ENCODE data around the gene SNX8. TPM values are rescaled to one million over a fixed set of nuclear protein-coding genes. Genes with fewer than 3 reads are reported as not detected.

Gene SNX8
- total RNA-seq, 6 donors from 2014 or later, result 16.0 to 74.3 (median 41.2) TPM

DNA sequence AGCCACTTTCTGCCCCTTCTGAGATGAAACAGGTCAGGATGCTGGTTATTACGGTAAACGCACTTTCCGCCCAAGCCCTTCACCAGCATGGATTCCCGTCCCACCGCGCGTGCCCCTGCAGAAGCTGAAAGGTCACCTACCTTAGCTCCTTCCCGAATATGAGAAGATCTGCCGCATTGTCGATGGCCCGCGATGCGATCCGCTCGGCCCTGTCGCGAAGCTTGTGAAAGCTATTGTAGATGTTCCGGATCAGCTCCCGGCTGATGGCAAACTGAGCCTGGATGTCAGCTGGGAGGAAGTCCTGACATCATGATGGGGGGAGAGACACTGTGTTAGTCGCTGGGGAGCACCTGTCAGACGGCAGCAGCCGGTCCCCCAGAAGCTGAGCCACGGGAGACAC is 50.1 kb downstream of the SNX8 start:
- WGBS, 2 donors, result 96 to 98% methylated on average over 21 to 23 of the region's 23 CpGs
- no peak overlapping the region for H3K4me3 ChIP-seq
- ATAC-seq (ENCODE audit: low FRiP score in 2 of 2), result no peak
- DNase-seq, result peak in 1 of 2 donors; percentile 75
- no peak for TF ChIP-seq EP300 (IDR thresholded peaks at IDR 0.05)
- TF ChIP-seq POLR2AphosphoS5 (IDR thresholded peaks at IDR 0.05), result no peak
- no peak for TF ChIP-seq POLR2A (IDR thresholded peaks at IDR 0.05)
- H3K27ac ChIP-seq, result no peak overlapping the region
- H3K36me3 ChIP-seq, result peaks cover 0 to 32% (median 14%) of the 10 kb centered on the region in 4 donors
- H3K27me3 ChIP-seq, result no peaks in the 10 kb centered on the region
- H3K4me1 ChIP-seq, result peaks cover 0 to 19% (median 9%) of the 10 kb centered on the region in 4 donors
- H3K9me3 ChIP-seq, result no peaks in the 10 kb centered on the region

DNA sequence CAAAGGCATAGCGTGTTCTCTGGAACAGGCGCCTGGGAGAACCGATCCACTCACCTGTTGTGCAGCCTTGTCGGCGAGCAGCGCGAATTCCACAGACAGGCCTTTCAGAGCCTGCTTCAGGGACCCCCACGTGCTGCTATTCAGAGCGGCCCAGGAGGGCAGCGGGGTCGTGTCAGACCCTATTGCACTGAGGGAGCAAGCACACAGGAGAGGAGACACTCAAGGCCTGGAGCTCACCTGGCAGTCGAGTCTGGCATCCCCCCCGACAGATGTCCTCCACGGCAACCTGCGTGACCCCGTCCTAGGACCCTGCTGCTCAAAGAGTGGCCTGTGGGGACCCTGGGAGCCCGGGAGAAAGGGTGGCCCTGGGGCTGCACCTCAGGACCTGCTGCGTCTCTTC is 51.1 kb downstream of the SNX8 start:
- 96 to 100% methylated on average over 8 to 18 of the region's 18 CpGs for WGBS, 2 donors
- Histone ChIP-seq H3K4me3 (no peak overlapping the region), H3K27ac (no peak overlapping the region), H3K9me3 (no peaks in the 10 kb centered on the region), H3K27me3 (no peaks in the 10 kb centered on the region), H3K36me3 (peaks cover 0 to 32% (median 14%) of the 10 kb centered on the region in 4 donors), H3K4me1 (peaks cover 0 to 22% (median 9%) of the 10 kb centered on the region in 4 donors)
- TF ChIP-seq POLR2A (IDR thresholded peaks at IDR 0.05) (no peak), POLR2AphosphoS5 (IDR thresholded peaks at IDR 0.05) (no peak), EP300 (IDR thresholded peaks at IDR 0.05) (no peak)
- TF ChIP-seq, protein P1, sequence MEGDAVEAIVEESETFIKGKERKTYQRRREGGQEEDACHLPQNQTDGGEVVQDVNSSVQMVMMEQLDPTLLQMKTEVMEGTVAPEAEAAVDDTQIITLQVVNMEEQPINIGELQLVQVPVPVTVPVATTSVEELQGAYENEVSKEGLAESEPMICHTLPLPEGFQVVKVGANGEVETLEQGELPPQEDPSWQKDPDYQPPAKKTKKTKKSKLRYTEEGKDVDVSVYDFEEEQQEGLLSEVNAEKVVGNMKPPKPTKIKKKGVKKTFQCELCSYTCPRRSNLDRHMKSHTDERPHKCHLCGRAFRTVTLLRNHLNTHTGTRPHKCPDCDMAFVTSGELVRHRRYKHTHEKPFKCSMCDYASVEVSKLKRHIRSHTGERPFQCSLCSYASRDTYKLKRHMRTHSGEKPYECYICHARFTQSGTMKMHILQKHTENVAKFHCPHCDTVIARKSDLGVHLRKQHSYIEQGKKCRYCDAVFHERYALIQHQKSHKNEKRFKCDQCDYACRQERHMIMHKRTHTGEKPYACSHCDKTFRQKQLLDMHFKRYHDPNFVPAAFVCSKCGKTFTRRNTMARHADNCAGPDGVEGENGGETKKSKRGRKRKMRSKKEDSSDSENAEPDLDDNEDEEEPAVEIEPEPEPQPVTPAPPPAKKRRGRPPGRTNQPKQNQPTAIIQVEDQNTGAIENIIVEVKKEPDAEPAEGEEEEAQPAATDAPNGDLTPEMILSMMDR (IDR thresholded peaks at IDR 0.05), result no peak
- ATAC-seq (ENCODE audit: low FRiP score in 2 of 2) (no peak), DNase-seq (no peak)

DNA sequence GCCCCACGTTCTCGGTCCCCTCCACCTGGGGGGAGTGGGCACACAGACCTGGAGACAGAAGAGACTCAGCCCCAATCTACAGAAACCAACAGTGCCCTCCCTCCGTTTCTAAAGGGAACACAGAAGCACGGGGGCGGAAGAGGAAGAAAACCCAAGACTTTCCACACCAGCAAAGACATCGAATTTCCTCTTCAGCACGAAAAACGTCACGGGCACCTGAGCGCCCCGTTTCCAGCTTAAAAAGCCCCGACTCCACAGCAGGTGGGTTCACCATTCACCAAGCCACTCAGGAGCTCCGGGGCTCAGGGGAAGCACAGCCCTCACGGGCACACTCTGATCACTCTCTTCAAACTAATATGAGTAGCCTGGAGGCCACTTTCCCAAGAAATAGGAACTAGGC is 52.6 kb downstream of the SNX8 start:
- WGBS, 2 donors, result 69 to 89% methylated on average over 14 of the region's 14 CpGs
- no peaks in the 10 kb centered on the region for H3K27me3 ChIP-seq
- TF ChIP-seq POLR2A (IDR thresholded peaks at IDR 0.05), result no peak
- TF ChIP-seq, protein P1 (IDR thresholded peaks at IDR 0.05), result no peak
- no peak for TF ChIP-seq EP300 (IDR thresholded peaks at IDR 0.05)
- TF ChIP-seq POLR2AphosphoS5 (IDR thresholded peaks at IDR 0.05), result no peak
- H3K4me3 ChIP-seq, result peak overlapping the region in 1 of 4 donors; percentile 18
- H3K36me3 ChIP-seq, result peaks cover 7 to 44% (median 22%) of the 10 kb centered on the region in 4 donors
- no peaks in the 10 kb centered on the region for H3K9me3 ChIP-seq
- ATAC-seq (ENCODE audit: low FRiP score in 2 of 2) (peak in 1 of 2 donors; percentile 41), DNase-seq (peak in 1 of 2 donors; percentile 45)
- peaks cover 0 to 22% (median 9%) of the 10 kb centered on the region in 4 donors for H3K4me1 ChIP-seq
- H3K27ac ChIP-seq, result peak overlapping the region in 3 of 4 donors; percentile 1 to 69 (median 8)

- H3K4me3 ChIP-seq, result no peak overlapping the region
- no peak for TF ChIP-seq POLR2A (IDR thresholded peaks at IDR 0.05)
- no peak for TF ChIP-seq POLR2AphosphoS5 (IDR thresholded peaks at IDR 0.05)
- TF ChIP-seq, protein P1 (IDR thresholded peaks at IDR 0.05), result no peak
- no peak for TF ChIP-seq EP300 (IDR thresholded peaks at IDR 0.05)
- H3K4me1 ChIP-seq, result peaks cover 0 to 22% (median 9%) of the 10 kb centered on the region in 4 donors
- H3K36me3 ChIP-seq, result peaks cover 11 to 52% (median 28%) of the 10 kb centered on the region in 4 donors
- ATAC-seq (ENCODE audit: low FRiP score in 2 of 2) (no peak), DNase-seq (peak; percentile 82 to 84)
- H3K9me3 ChIP-seq, result no peaks in the 10 kb centered on the region
- H3K27ac ChIP-seq, result peak overlapping the region in 2 of 4 donors; percentile 1 to 69
- 45 to 94% methylated on average over 4 to 5 of the region's 5 CpGs for WGBS, 2 donors
- H3K27me3 ChIP-seq, result no peaks in the 10 kb centered on the region
Observed at GRCh38 chr7:2260820-2261219, 53.4 kb downstream of the SNX8 start.

DNA sequence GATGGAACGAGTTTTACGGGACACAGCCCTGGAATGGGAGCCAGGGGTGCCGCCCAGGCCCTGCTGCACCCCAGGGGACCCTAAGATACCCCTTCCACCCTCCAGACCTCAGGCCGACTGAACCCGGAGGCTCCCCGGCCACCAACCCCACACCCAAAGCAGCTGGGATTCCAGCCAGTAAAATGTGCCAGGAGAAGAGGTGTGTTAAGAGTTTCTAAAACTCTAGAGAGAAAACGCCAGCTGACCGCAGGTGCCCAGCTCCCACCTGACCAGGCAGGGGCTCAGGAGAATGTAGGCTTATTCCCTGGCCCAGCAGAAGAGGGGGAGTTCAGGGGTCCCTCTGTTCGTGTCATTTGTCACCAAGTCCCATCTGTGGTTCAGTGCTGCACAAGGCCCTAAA is 54.8 kb downstream of the SNX8 start:
- peak in 1 of 2 donors; percentile 63 for DNase-seq
- Histone ChIP-seq H3K36me3 (peaks cover 12 to 57% (median 37%) of the 10 kb centered on the region in 4 donors), H3K9me3 (no peaks in the 10 kb centered on the region), H3K27ac (no peak overlapping the region), H3K4me3 (no peak overlapping the region), H3K4me1 (peaks cover 0 to 22% (median 9%) of the 10 kb centered on the region in 4 donors), H3K27me3 (no peaks in the 10 kb centered on the region)
- peak in 1 of 2 donors; percentile 1 for ATAC-seq (ENCODE audit: low FRiP score in 2 of 2)
- TF ChIP-seq, protein P1 (IDR thresholded peaks at IDR 0.05), result no peak
- 76 to 77% methylated on average over 5 to 9 of the region's 9 CpGs for whole genome bisulfite sequencing, 2 donors
